GM19324 (cell line): Measurements from ENCODE around the gene TMEM72.

Source experiments
- ATAC-seq: cut with Tn5 transposase; IDR thresholded peaks from one replicate; pipeline ENCODE4 v1.9.1; 2021; ENCODE audit warnings: mild to moderate bottlenecking, moderate library complexity; ENCODE audit not compliant: unreplicated experiment, low FRiP score

TMEM72 gene

GRCh38 chr10:44965104-44965503 lies 54.0 kb downstream of the TMEM72 start:
- no peak for ATAC-seq

- no peak for ATAC-seq
Observed at GRCh38 chr10:44965651-44966097, 54.5 kb downstream of the TMEM72 start.

GRCh38 chr10:44966129-44966815 lies 55.1 kb downstream of the TMEM72 start:
- ATAC-seq = no peak

GRCh38 chr10:44966816-44967509 lies 55.8 kb downstream of the TMEM72 start:
- no peak for ATAC-seq

GRCh38 chr10:44967616-44968015 lies 56.5 kb downstream of the TMEM72 start:
- no peak for ATAC-seq

GRCh38 chr10:44968091-44968490 lies 57.0 kb downstream of the TMEM72 start:
- ATAC-seq = no peak

GRCh38 chr10:44968500-44969400 lies 57.6 kb downstream of the TMEM72 start:
- ATAC-seq = no peak

- ATAC-seq = no peak
Observed at GRCh38 chr10:44969854-44970253, 58.7 kb downstream of the TMEM72 start.

GRCh38 chr10:44970812-44971395 lies 59.8 kb downstream of the TMEM72 start:
- no peak for ATAC-seq

GRCh38 chr10:44971434-44971833 lies 60.3 kb downstream of the TMEM72 start:
- ATAC-seq = no peak

- no peak for ATAC-seq
Observed at GRCh38 chr10:44971935-44972757, 61.0 kb downstream of the TMEM72 start.

- no peak for ATAC-seq
Observed at GRCh38 chr10:44972874-44973306, 61.8 kb downstream of the TMEM72 start.

- ATAC-seq = no peak
Observed at GRCh38 chr10:44973323-44974081, 62.4 kb downstream of the TMEM72 start.

- ATAC-seq = no peak
Observed at GRCh38 chr10:44974082-44974627, 63.0 kb downstream of the TMEM72 start.

- ATAC-seq = peak; percentile 70
Observed at GRCh38 chr10:44974628-44975430, 63.7 kb downstream of the TMEM72 start.

- no peak for ATAC-seq
Observed at GRCh38 chr10:44975431-44976331, 64.5 kb downstream of the TMEM72 start.
